ENCODE measurements around the gene LEFTY2.
"Not testable (repeated sequence)": the region's sequence is repeated elsewhere in the genome, so short reads cannot be mapped to it uniquely, and the experiment has no call there.

DNA sequence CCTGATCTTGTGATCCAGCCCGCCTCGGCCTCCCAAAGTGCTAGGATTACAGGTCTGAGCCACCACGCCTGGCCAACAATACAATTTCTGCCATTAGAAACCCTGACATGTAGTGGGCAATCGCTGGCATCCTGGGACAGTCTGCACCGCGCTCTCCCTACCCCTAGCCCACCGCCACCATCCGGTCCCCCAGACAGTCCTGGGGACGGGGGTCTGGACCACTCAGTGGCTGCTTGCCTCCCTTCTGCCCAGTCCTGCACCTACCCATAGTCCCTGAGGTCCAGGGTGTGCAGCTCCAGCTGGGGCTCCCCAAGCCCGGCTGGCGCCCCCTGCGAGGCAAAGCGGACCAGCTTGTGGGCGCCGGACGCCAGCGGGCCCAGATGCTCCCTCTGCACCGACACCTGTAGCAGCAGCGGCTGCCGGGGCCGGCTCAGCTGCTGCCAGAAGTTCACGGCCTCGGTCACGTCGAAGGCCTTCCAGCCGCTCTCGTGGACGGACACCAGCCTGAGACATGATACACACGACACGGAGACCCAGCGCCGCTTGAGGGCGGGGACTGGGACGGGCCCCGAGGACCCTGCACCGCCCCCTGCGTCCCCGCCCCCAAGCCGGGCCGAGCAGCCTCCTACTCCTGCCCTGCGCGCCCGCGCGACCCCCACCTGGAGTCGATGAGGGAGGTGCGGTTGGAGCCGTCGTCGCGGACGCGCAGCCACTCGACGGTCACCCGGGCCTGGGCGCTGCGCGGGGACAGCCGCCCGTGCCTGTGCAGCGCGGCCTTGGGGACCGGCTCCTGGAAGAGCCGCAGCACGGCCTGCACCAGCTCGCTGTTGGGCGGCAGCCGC is 1.7 kb downstream of the LEFTY2 start:
- TF ChIP-seq CTCF (conservative IDR thresholded peaks at IDR 0.05); ZFX (IDR thresholded peaks at IDR 0.05): not testable (repeated sequence)

All from C4-2B (cell line).